ENCODE results near the gene REG4.

The REG4 gene

GRCh38 chr1:119828266-119828665, 17.0 kb upstream of the REG4 start:
- H3F3A ChIP-seq (ENCODE audit: control insufficient read depth, insufficient read depth) = no peaks in the 10 kb centered on the region
- H4K20me1 ChIP-seq (ENCODE audit: control insufficient read depth, insufficient read depth, low read depth, low read length) = no peaks in the 10 kb centered on the region

DNA sequence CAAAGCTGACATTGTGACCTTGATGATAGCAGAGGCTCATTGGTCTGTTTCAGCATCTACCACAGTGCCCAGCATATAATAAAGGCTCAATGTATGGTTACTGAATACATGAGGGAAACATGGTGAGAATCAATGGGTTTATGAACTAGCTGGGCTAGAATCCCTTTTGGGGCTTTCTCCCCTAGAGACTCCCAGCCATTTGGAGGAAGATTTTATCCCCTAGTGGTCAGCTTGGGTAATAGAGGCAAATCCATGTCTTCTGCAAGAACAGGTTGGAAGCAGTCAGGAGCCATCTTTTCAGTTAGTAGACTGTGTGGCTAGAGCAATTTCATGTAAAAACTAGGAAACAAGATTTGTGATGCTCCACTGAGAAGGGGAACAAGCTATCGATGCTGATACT, 15.8 kb upstream of the REG4 start:
- no peaks in the 10 kb centered on the region for H3K9me2 ChIP-seq (replicated peaks; ENCODE audit: control insufficient read depth, low read length)
- no peaks in the 10 kb centered on the region for H4K20me1 ChIP-seq (ENCODE audit: control insufficient read depth, insufficient read depth, low read depth, low read length)
- no peaks in the 10 kb centered on the region for H3K27me3 ChIP-seq (ENCODE audit: control insufficient read depth, low read length)
- no peaks in the 10 kb centered on the region for H3K36me3 ChIP-seq (ENCODE audit: control insufficient read depth, low read length)
- H3K9me3 ChIP-seq (ENCODE audit: control insufficient read depth, insufficient read depth, low read length) = no peaks in the 10 kb centered on the region
- no peak for TF ChIP-seq EZH2phosphoT487 (IDR thresholded peaks at IDR 0.05; ENCODE audit: borderline replicate concordance, low read length)
- TF ChIP-seq, protein P1, sequence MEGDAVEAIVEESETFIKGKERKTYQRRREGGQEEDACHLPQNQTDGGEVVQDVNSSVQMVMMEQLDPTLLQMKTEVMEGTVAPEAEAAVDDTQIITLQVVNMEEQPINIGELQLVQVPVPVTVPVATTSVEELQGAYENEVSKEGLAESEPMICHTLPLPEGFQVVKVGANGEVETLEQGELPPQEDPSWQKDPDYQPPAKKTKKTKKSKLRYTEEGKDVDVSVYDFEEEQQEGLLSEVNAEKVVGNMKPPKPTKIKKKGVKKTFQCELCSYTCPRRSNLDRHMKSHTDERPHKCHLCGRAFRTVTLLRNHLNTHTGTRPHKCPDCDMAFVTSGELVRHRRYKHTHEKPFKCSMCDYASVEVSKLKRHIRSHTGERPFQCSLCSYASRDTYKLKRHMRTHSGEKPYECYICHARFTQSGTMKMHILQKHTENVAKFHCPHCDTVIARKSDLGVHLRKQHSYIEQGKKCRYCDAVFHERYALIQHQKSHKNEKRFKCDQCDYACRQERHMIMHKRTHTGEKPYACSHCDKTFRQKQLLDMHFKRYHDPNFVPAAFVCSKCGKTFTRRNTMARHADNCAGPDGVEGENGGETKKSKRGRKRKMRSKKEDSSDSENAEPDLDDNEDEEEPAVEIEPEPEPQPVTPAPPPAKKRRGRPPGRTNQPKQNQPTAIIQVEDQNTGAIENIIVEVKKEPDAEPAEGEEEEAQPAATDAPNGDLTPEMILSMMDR (IDR thresholded peaks at IDR 0.05; ENCODE audit: low read depth, low read length, poor library complexity, severe bottlenecking) = peak; percentile 66
- no peak overlapping the region for H3K27ac ChIP-seq (ENCODE audit: low read depth, low read length)
- H3K4me1 ChIP-seq (ENCODE audit: control insufficient read depth, low read length) = no peaks in the 10 kb centered on the region
- H3K4me2 ChIP-seq (ENCODE audit: low read length) = no peak overlapping the region
- H3K4me3 ChIP-seq (ENCODE audit: low read length) = no peak overlapping the region
- H3K79me2 ChIP-seq (ENCODE audit: control insufficient read depth, low read length) = no peaks in the 10 kb centered on the region
- no peaks in the 10 kb centered on the region for H3F3A ChIP-seq (ENCODE audit: control insufficient read depth, insufficient read depth)

More at GRCh38 chr1:119828266-119828665, 17.0 kb upstream of the REG4 start:
- H3K4me1 ChIP-seq (ENCODE audit: control insufficient read depth, low read length) = 0 out of 2 replicates have a peak, but pooled peaks cover 5% of the 10 kb centered on the region
- no peaks in the 10 kb centered on the region for H3K9me3 ChIP-seq (ENCODE audit: control insufficient read depth, insufficient read depth, low read length)
- H3K27ac ChIP-seq (ENCODE audit: low read depth, low read length) = no peak overlapping the region
- H3K4me3 ChIP-seq (ENCODE audit: low read length) = no peak overlapping the region
- no peak overlapping the region for H3K4me2 ChIP-seq (ENCODE audit: low read length)
- no peaks in the 10 kb centered on the region for H3K9me2 ChIP-seq (replicated peaks; ENCODE audit: control insufficient read depth, low read length)
- no peaks in the 10 kb centered on the region for H3K27me3 ChIP-seq (ENCODE audit: control insufficient read depth, low read length)
- TF ChIP-seq EZH2phosphoT487 (IDR thresholded peaks at IDR 0.05; ENCODE audit: borderline replicate concordance, low read length) = no peak
- TF ChIP-seq, protein P1 (IDR thresholded peaks at IDR 0.05; ENCODE audit: low read depth, low read length, poor library complexity, severe bottlenecking) = no peak
- no peaks in the 10 kb centered on the region for H3K79me2 ChIP-seq (ENCODE audit: control insufficient read depth, low read length)
- no peaks in the 10 kb centered on the region for H3K36me3 ChIP-seq (ENCODE audit: control insufficient read depth, low read length)

DNA sequence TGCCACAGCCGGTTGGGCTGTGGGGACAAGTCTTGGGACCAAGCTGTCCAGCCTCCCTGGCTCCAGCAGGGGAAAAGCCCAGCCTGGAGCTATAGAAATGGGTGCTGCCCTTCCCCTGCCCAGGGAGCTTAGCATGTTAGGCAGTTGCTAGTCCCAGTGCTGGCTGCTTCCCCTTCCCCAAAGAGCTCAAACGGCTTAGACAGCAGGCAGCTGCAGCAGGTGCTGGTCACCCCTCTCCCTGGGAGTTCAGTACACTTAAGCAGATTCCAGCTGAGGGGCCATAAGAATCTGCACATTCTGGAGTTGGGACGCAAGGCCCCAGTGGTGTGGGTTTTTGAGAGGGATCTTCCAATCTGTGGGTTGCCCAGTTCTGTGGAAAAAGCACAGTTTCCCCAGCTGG, 11.1 kb upstream of the REG4 start:
- no peaks in the 10 kb centered on the region for H4K20me1 ChIP-seq (ENCODE audit: control insufficient read depth, insufficient read depth, low read depth, low read length)
- no peaks in the 10 kb centered on the region for H3F3A ChIP-seq (ENCODE audit: control insufficient read depth, insufficient read depth)
- H3K36me3 ChIP-seq (ENCODE audit: control insufficient read depth, low read length) = no peaks in the 10 kb centered on the region
- no peaks in the 10 kb centered on the region for H3K79me2 ChIP-seq (ENCODE audit: control insufficient read depth, low read length)
- H3K4me3 ChIP-seq (ENCODE audit: low read length) = no peak overlapping the region
- no peaks in the 10 kb centered on the region for H3K9me2 ChIP-seq (replicated peaks; ENCODE audit: control insufficient read depth, low read length)
- H3K9me3 ChIP-seq (ENCODE audit: control insufficient read depth, insufficient read depth, low read length) = no peaks in the 10 kb centered on the region
- TF ChIP-seq, protein P1 (IDR thresholded peaks at IDR 0.05; ENCODE audit: low read depth, low read length, poor library complexity, severe bottlenecking) = no peak
- no peak for TF ChIP-seq EZH2phosphoT487 (IDR thresholded peaks at IDR 0.05; ENCODE audit: borderline replicate concordance, low read length)
- no peaks in the 10 kb centered on the region for H3K27me3 ChIP-seq (ENCODE audit: control insufficient read depth, low read length)
- H3K4me2 ChIP-seq (ENCODE audit: low read length) = no peak overlapping the region
- no peaks in the 10 kb centered on the region for H3K4me1 ChIP-seq (ENCODE audit: control insufficient read depth, low read length)
- no peak overlapping the region for H3K27ac ChIP-seq (ENCODE audit: low read depth, low read length)
